Stimulated activated CD4-positive, alpha-beta T cell treated with anti-CD3 and anti-CD28 coated beads, Interleukin-4, amount 100 ng/mL, for 24 hours (primary cell): ENCODE results near the gene SSBP3.

ENCODE experiments used
- DNase-seq: peaks from one replicate; pipeline ENCODE4 v3.0.0-alpha.2; 2020

The SSBP3 gene

GRCh38 chr1:54302951-54303843 is 103.0 kb downstream of the SSBP3 start:
- no peak for DNase-seq

DNA sequence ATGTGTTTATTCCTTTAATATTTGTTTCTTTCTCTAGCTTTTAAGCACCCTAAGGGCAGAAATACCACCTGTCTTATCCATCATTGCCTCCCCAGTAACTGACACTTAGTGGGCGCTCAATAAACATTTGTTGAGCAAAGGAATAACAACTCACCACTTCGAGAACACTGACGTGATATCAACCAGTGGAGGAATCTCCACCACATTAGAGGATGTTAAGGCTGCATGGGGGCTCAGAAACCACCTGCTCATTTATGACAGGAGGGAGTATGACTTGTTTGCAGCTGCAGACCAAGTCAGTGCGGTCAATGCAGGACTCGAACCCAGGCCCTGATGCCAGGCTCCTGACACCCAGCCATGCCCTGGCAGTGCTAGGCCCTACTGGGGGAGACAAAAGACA is 103.6 kb downstream of the SSBP3 start:
- DNase-seq = no peak

GRCh38 chr1:54301497-54301896 is 104.7 kb downstream of the SSBP3 start:
- DNase-seq = no peak

DNA sequence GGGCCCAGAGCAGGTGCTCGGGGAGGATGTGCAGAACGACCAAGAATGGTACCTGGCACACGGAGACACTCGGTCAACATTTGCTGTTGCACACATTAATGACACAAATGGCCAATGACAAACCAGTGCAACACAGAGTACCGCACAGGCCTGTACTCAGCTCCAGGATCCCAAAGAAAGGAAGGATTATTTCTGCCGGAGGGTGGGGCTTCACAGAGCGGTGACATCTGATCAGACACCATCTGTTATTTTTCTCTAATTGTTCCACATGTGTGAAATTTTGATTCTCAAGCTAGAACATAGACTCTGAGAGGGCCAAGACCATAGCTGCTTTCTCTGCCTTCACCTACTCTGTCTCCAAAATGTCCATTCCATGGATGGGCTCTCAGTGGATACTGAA is 105.8 kb downstream of the SSBP3 start:
- DNase-seq = no peak

GRCh38 chr1:54299037-54299436 is 107.2 kb downstream of the SSBP3 start:
- DNase-seq = no peak

DNA sequence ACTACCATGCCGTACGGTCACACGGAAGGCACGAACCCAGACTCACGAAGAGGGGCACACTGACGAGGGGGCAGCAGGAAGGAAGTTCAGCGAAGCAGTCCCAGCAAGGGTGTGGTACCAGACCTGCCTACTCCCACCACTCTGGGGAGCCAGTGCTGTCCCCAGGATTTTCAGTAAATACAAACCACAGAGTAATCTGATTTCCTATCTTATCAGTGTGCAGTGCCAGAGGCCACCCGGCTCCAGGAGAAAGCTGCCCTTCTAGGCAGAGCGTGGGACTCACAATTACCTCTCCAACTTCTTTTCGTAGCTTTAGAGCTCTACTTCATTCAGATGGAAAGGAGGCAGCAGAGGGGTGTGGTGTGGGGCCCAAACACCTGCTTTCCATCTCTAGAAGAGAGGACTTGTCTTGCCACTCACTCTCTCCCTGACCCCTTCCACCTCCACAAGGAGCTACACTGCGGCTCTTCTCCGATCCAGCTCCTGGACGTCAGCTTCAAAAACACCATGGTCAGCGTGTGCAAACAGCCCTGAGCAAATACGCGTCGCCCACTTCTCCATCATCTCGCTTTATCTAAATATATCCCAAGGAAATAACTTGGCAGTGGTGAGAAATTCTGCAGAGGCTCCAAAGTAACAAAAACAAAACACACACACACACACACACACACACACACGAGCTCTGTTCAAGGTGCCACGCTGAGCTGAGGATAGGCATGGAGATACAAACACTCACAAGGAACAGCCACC is 107.7 kb downstream of the SSBP3 start:
- DNase-seq = no peak

DNA sequence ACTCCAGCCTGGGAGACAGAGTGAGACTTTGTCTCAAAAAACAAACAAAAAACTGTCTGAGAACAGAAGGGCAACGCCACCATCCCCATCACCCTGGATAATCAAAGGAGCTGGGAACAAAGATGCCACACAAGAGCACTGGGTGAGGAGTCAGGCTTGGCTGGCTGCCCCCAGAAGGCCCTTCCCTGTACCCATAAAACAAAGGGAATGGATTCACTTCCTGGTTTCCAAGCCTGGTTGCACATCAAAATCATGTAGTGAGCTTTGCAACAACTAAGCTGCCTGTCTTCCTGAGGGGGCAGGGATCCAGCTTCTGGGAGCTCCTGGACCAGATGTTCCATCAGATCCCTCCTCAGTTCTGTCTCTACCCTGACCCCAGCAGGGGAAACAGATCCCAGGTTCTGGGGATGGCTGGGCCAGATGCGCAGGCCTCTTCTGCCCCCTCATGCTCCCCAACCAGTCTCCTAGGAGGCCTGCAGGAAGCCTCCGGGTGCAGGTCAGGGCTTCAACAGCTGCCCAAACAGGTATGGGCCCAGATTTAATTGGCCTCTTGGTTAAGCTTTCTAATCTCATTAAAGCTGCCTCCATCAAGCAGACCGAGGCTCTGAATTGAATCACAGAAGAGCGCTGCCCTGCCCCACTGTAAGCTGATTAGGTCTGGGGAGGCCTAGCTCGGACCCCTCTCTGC is 108.5 kb downstream of the SSBP3 start:
- DNase-seq = no peak

GRCh38 chr1:54296666-54297065 is 109.5 kb downstream of the SSBP3 start:
- no peak for DNase-seq

GRCh38 chr1:54294887-54295286 is 111.3 kb downstream of the SSBP3 start:
- DNase-seq = no peak

DNA sequence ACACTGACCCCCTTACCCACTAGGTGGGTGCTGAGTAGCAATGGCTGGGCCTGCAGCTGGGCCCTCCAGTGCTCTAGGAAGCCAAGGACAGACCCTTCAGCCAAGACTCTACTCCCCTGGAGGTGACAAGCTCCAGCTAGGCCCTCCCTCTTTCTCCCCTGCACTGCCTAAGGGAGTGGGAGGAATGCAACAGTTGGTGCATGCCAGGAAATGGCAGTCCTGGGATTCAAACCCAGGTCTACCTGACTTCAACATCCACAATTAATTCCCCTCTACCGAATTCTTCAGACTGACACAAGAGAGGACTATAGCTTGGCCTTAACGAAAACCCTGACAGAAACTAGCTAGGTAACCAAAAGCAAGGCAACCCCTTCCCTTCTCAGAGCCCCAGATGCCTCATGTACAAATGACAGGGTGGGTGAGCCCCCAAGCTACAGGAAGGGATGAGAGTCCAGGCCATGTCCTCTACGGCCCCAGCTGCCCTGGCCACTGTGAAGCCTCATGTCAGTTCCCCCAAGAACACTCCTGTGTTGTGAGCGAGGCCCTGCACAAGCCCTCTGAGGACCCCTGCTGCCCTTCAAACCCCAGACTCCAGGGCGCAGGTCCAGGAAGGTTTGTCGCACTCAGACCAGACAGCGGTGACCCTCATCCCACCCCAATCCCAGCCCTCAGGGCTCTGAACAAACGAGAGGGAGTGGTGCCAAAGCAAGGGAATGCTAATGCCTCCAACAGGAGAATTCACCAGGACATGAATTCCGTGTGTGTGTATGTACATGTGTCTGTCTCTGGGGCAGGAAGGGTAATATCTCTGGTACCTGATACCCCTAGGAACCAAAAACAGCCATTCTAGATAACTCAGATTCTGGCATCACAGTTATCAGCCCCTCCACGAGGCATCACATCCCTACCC is 113.9 kb downstream of the SSBP3 start:
- no peak for DNase-seq

- DNase-seq = no peak
Observed at GRCh38 chr1:54291276-54292001, 114.8 kb downstream of the SSBP3 start.

- DNase-seq = no peak
Observed at GRCh38 chr1:54290506-54291184, 115.5 kb downstream of the SSBP3 start.

GRCh38 chr1:54289712-54290233 is 116.4 kb downstream of the SSBP3 start:
- DNase-seq = no peak

- DNase-seq = no peak
Observed at GRCh38 chr1:54287801-54288211, 118.4 kb downstream of the SSBP3 start.

DNA sequence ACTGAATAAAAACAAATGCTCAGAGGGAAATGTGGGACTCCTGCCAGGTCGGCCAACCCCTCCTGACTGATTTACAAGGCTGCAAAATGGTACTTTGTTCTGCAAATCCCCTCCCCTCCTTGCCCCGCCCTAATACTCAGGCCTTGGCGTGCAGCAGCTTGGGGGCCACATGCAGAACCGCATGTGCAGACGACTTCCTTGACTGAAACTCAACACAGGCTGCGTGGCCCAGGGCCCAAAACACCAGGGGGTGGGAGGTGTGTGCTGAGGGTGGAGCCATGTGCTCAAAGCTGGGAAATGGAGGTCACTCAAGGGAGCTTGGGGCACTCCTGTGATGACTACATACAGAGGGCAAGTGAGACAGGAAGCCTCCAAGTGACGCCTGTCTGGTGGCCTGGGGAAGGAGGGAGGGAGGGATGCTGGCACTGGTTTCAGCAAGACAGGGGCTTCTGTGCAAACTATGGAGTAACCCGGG is 119.0 kb downstream of the SSBP3 start:
- DNase-seq = peak; percentile 57

DNA sequence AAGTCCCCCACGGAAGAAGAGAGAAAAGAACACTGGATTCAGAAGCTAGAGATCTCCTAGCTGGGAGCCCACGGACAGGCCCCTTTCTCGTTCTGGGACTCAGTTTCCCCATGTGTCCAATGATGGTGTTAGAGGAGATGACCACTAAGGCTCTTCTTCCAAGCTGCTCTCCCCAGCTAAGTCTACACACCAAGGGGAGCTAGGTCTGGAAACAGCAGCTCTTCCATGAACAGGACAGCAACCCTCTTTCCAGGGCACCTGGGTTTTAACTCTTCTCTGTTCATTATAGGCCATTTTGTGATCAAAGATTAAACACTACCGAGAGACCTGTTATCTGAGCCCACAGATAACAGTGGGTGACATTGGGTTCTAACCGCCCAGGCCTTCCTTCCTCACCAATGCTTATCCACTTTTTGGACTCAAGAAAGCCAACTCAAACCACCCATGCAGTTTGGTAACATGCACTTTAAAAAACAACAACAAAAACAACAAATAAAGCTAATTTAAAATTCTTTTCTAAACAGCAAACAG is 120.3 kb downstream of the SSBP3 start:
- DNase-seq = no peak

DNA sequence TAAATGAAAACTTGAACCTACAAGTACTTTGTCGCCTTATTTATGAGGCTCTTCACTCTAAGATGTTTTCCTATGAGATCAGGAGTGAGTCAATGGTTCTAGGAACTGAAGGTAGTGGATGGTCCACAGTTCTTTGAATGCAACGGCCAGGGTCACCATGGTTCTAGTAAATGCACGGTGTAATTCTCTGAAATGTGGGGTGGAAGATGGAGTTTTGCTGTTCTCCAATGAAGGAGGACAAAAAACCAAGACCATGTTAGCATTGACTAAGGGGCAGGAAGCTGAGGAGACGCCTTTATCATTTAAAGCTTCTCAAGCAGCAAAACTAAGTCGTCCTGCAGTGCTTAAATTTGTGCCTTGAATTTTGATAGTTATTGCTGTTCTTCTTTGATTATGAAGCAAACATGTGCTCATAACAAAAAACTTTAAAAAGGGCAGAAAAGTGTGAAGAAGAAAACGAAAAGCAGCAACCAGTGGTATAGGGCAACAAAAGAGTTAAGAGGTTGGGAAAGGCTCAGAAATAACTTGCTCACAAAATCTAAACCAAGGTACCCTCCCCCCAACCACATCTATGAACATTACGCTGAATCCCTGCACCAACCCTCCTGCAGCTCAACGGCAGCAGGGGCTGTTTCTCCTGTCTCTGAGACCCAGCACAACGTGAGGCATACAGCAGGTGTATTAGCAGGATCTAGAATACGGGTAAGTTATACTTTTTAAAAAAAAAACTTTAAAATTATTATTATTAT is 121.2 kb downstream of the SSBP3 start:
- peak; percentile 7 for DNase-seq

GRCh38 chr1:54283635-54284385 is 122.4 kb downstream of the SSBP3 start:
- no peak for DNase-seq
